K562 (cell line): ENCODE measurements around the gene CFAP157. TPM values are rescaled to one million over a fixed set of nuclear protein-coding genes. Genes with fewer than 3 reads are reported as not detected.

Experiments
- ATAC-seq: fragments of 200-7000 bp; cut with Tn5 transposase; 3 replicates; pipeline ENCODE4 v1.9.1; 2020; ENCODE audit warnings: moderate library complexity
- BruUV-seq: library from RNA; stranded (reverse); fragments of 400-500 nt; replicated peaks from 2 replicates; lab custom pipeline; 2021; lab: Mats Ljungman, UMichigan
- CTCF ChIA-PET: fragments of 300-600 bp; formaldehyde crosslinking; extraction: SDS; loops from one replicate; lab custom pipeline; 2021; ENCODE audit warnings: low intra/inter-chr PET ratio; lab: Yijun Ruan, JAX
- POLR2A ChIA-PET: fragments of 300-600, 350-650 bp; sonication (Branson Sonifier 250); formaldehyde crosslinking; extraction: SDS; loops from one replicate; lab custom pipeline; 2021; ENCODE audit warnings: antibody characterized with exemption, inconsistent platforms; lab: Yijun Ruan, JAX
- DNase-seq, 4 experiments: peaks; one replicate each; pipeline versions ENCODE4 v3.0.0 to v3.0.0-alpha.2; 2011 to 2018; ENCODE audit warnings: low spot score in 3 of 4, mixed read lengths in 3 of 4; ENCODE audit errors: extremely low read depth in 1 of 4
- FAIRE-seq: peaks from 2 replicates; lab custom pipeline; 2011; peaks lifted over from hg19 to GRCh38; lab: Jason Lieb, UNC
- H2AFZ ChIP-seq: 2 replicates; pipeline ENCODE4 v1.6.0; 2011; ENCODE audit warnings: low read depth, low read length, control low read depth, inconsistent platforms
- H3K27ac ChIP-seq: fragments of 200-600 bp; 3 replicates; pipeline ENCODE4 v1.8.0; 2011; ENCODE audit warnings: low read depth, mild to moderate bottlenecking, control low read depth, inconsistent platforms, low read length, moderate library complexity, mixed read lengths; ENCODE audit errors: extremely low read depth
- H3K27me3 ChIP-seq, 2 experiments: fragments of 300-600 bp in 1 of 2; 2 replicates in 1 of 2; 3 replicates in 1 of 2; pipeline versions ENCODE4 v1.6.0 to v1.8.0; 2011; ENCODE audit warnings: inconsistent platforms in 2 of 2, low read length in 2 of 2, mild to moderate bottlenecking in 1 of 2, mixed read lengths in 1 of 2, moderate library complexity in 1 of 2; ENCODE audit not compliant: control insufficient read depth in 2 of 2, insufficient read depth in 2 of 2
- H3K36me3 ChIP-seq: fragments of 300-600 bp; 3 replicates; pipeline ENCODE4 v1.8.0; 2011; ENCODE audit warnings: mild to moderate bottlenecking, low read length, inconsistent platforms; ENCODE audit not compliant: control insufficient read depth, insufficient read depth
- H3K4me1 ChIP-seq, 2 experiments: fragments of 200-600 bp in 1 of 2; replicated peaks in 1 of 2; 2 replicates in 1 of 2; 3 replicates in 1 of 2; pipeline versions ENCODE4 v1.5.1 to v1.8.0; 2011; ENCODE audit warnings: inconsistent platforms in 2 of 2, low read length in 2 of 2, mild to moderate bottlenecking in 1 of 2, mixed read lengths in 1 of 2, moderate library complexity in 1 of 2; ENCODE audit not compliant: control insufficient read depth in 2 of 2, insufficient read depth in 2 of 2
- H3K4me2 ChIP-seq: 2 replicates; pipeline ENCODE4 v1.6.1; 2011; ENCODE audit warnings: low read length, control low read depth, inconsistent platforms, mixed read lengths; ENCODE audit not compliant: insufficient read depth
- H3K4me3 ChIP-seq: fragments of 200-600 bp; sonication (generic), shearing (Covaris generic); 2 replicates; pipeline ENCODE4 v1.5.1; 2016; ENCODE audit warnings: control low read depth, inconsistent platforms
- H3K79me2 ChIP-seq: fragments of 200-600 bp; 3 replicates; pipeline ENCODE4 v1.8.0; 2011; ENCODE audit warnings: low read length, inconsistent platforms; ENCODE audit not compliant: control insufficient read depth, insufficient read depth
- H3K9ac ChIP-seq, 2 experiments: 2 replicates each; pipeline versions ENCODE4 v1.6.0 to v1.6.1; 2011; ENCODE audit warnings: low read depth in 2 of 2, low read length in 2 of 2, control low read depth in 1 of 2, inconsistent platforms in 1 of 2, mild to moderate bottlenecking in 1 of 2, mixed read lengths in 1 of 2; ENCODE audit not compliant: insufficient read depth in 1 of 2
- H3K9me1 ChIP-seq: one replicate; pipeline ENCODE4 v1.6.0; 2011; ENCODE audit warnings: inconsistent platforms, mild to moderate bottlenecking, low read length, moderate library complexity; ENCODE audit not compliant: control insufficient read depth, insufficient read depth
- H3K9me3 ChIP-seq: replicated peaks from 2 replicates; pipeline ENCODE4 v1.5.1; 2011; ENCODE audit warnings: low read depth, low read length, inconsistent platforms; ENCODE audit not compliant: control insufficient read depth, insufficient read depth
- H4K20me1 ChIP-seq: replicated peaks from 2 replicates; pipeline ENCODE4 v1.6.1; 2011; ENCODE audit warnings: low read length, inconsistent platforms, mixed read lengths; ENCODE audit not compliant: control insufficient read depth, insufficient read depth
- BRD9 ChIP-seq: fragments of 450-650 bp; IDR thresholded peaks from 2 replicates; pipeline ENCODE4 v1.6.1; 2018; ENCODE audit warnings: low read depth; ENCODE audit not compliant: partially characterized antibody
- CREB3 ChIP-seq: fragments of 450-650 bp; conservative IDR thresholded peaks from 2 replicates; pipeline ENCODE4 v1.6.1; 2016; ENCODE audit warnings: missing genetic modification characterization, low read depth, mild to moderate bottlenecking, missing compliant biosample characterization, moderate library complexity
- OTX1 ChIP-seq: fragments of 450-650 bp; formaldehyde crosslinking; IDR thresholded peaks from 2 replicates; pipeline ENCODE4 v1.4.0; 2022; ENCODE audit warnings: mild to moderate bottlenecking
- ZBTB49 ChIP-seq: sonication (generic); formaldehyde crosslinking; IDR thresholded peaks from 2 replicates; pipeline ENCODE4 v1.8.0; 2022; ENCODE audit warnings: missing genetic modification reagents, mild to moderate bottlenecking, borderline replicate concordance
- ZNF592 ChIP-seq: fragments of 450-650 bp; IDR thresholded peaks from 2 replicates; pipeline ENCODE4 v1.6.1; 2017; ENCODE audit warnings: antibody characterized with exemption, mild to moderate bottlenecking
- WGBS: fragments of 100-300 bp; shearing (Covaris generic); methylation state at CpG from one replicate; pipeline ENCODE4 v1.1.6; 2016; ENCODE audit warnings: low coverage, mixed read lengths; ENCODE audit not compliant: insufficient coverage; ENCODE audit errors: missing lambda C conversion rate; 5-methylcytosine and 5-hydroxymethylcytosine counted together
- in situ Hi-C: fragments of 300-500 bp; cut with MboI; formaldehyde crosslinking; loops from 4 replicates; pipeline ENCODE4 v1.15.0; 2018; ENCODE audit warnings: inconsistent platforms, mixed read lengths
- intact Hi-C: fragments of 100-400 bp; cut with micrococcal nuclease; formaldehyde crosslinking; loops from 2 replicates; pipeline ENCODE4 v1.14.2; 2022
- polyA plus RNA-seq, 8 experiments: library from polyadenylated mRNA; depleted of rRNA in 4 of 8; stranded (reverse) in 5 of 8; unstranded in 3 of 8; fragments of >200 nt; fragmentation: Nextera tagmentation in 2 of 8; fragmentation: Illumina TruSeq in 1 of 8; extraction: Ambion mirVana in 2 of 8; extraction: Trizol in 1 of 8; gene quantifications; 2 replicates each; pipeline versions ENCODE4 v1.2.1 to v1.2.3, GENCODE V29; 2011 to 2014; ENCODE audit warnings: inconsistent platforms in 1 of 8, missing spikeins in 1 of 8
- total RNA-seq, 7 experiments: library from RNA; depleted of rRNA in 6 of 7; stranded (reverse); fragments of >200 nt in 6 of 7; fragmentation: Illumina TruSeq in 2 of 7; extraction: Trizol in 2 of 7; gene quantifications; 2 replicates each; pipeline versions ENCODE4 v1.2.1 to v1.2.3, GENCODE V29; 2011 to 2021; ENCODE audit warnings: low replicate concordance in 1 of 7

Gene CFAP157
- total and polyA plus RNA-seq, 9 of the 15 experiments (the other 6 are each of a cell fraction or from before 2014, with no cell fraction given): 0.03 TPM; not detected in 8

- TF ChIP-seq CREB3 (tag): no peak
- no peak for TF ChIP-seq BRD9
Observed at GRCh38 chr9:127692071-127692470, 14.7 kb upstream of the CFAP157 start (continued).

- Histone ChIP-seq H3K79me2 (no peaks in the 10 kb centered on the region), H3K9ac (no peak overlapping the region), H3K36me3 (peaks cover 2% of the 10 kb centered on the region; the same call in 1 of the 3 replicates), H3K9me1 (no peaks in the 10 kb centered on the region), H4K20me1 (no peaks in the 10 kb centered on the region)
- CTCF ChIA-PET: no interaction called here
- TF ChIP-seq OTX1 (CRISPR knock-in tag) (no peak), ZBTB49 (CRISPR knock-in tag) (no peak), ZNF592 (no peak)
- TF ChIP-seq, all 486 proteins: peak for 0
- Histone ChIP-seq H3K4me1 (peaks cover 0 to 5% of the 10 kb centered on the region in 2 experiments; a peak in 2 of 5 replicates), H2AFZ (no peak overlapping the region), H3K9me3 (no peaks in the 10 kb centered on the region), H3K27ac (no peak overlapping the region), H3K4me2 (no peak overlapping the region), H3K4me3 (no peak overlapping the region), H3K27me3 (no peaks in the 10 kb centered on the region)
- no TSS peak for BruUV-seq
- WGBS: 62% methylated on average over 10 of the region's 10 CpGs
- in situ Hi-C loops (no loop called here), intact Hi-C loops (no loop called here)
- FAIRE-seq (no peak), ATAC-seq (no peak), DNase-seq (no peak)
- POLR2A ChIA-PET: interaction anchor here (1.8 kb wide), 1 partner anchor 12 kb away, joined by 6 read pairs; no protein-coding TSS in a partner anchor
Observed at GRCh38 chr9:127693143-127693542, 13.6 kb upstream of the CFAP157 start.
